NB4 (cell line): Measurements from ENCODE around the gene TBC1D25.

Experiments
- DNase-seq: peaks from one replicate; pipeline ENCODE4 v3.0.0; 2010; ENCODE audit warnings: low read depth
- H3K4me3 ChIP-seq: one replicate; pipeline ENCODE4 v1.5.1; 2011; ENCODE audit warnings: mild to moderate bottlenecking, low read depth, low read length, moderate library complexity
- MAX ChIP-seq: IDR thresholded peaks from 2 replicates; pipeline ENCODE4 v1.6.1; 2011; ENCODE audit warnings: low read depth, low read length
- MYC ChIP-seq: IDR thresholded peaks from 2 replicates; pipeline ENCODE4 v1.6.1; 2011; ENCODE audit warnings: low read depth, low read length
- POLR2A ChIP-seq: IDR thresholded peaks from 2 replicates; pipeline ENCODE4 v1.6.1; 2011; ENCODE audit warnings: mild to moderate bottlenecking; ENCODE audit not compliant: insufficient read length; ENCODE audit errors: extremely low read depth
- TF ChIP-seq, protein P1 (sequence below): IDR thresholded peaks from one replicate; pipeline ENCODE4 v1.5.1; 2012; ENCODE audit warnings: low read depth, low read length

Gene TBC1D25

DNA sequence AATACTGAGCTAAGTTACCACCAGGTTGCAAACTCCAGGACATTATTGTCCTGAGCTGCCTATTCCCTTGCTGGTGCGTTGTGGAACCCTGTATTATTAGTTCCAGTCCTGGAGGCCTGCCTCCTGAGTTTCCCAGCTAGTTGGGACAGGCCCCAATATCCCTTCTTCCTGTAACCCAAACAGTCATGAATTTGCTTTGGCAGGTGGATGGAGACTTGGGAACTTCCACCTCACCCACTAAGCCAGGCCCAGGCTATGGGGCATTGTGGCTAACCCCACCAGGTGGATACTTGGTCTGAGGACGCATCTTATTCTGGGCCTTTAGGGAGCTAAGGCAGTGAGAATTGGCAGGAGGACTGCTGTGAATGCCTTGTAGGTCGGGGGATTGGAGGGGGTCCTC lies 39.7 kb downstream of the TBC1D25 start:
- DNase-seq = no peak
- no peak for TF ChIP-seq MAX
- TF ChIP-seq MYC = no peak
- TF ChIP-seq POLR2A = no peak
- TF ChIP-seq, protein P1, sequence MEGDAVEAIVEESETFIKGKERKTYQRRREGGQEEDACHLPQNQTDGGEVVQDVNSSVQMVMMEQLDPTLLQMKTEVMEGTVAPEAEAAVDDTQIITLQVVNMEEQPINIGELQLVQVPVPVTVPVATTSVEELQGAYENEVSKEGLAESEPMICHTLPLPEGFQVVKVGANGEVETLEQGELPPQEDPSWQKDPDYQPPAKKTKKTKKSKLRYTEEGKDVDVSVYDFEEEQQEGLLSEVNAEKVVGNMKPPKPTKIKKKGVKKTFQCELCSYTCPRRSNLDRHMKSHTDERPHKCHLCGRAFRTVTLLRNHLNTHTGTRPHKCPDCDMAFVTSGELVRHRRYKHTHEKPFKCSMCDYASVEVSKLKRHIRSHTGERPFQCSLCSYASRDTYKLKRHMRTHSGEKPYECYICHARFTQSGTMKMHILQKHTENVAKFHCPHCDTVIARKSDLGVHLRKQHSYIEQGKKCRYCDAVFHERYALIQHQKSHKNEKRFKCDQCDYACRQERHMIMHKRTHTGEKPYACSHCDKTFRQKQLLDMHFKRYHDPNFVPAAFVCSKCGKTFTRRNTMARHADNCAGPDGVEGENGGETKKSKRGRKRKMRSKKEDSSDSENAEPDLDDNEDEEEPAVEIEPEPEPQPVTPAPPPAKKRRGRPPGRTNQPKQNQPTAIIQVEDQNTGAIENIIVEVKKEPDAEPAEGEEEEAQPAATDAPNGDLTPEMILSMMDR = no peak
- no peak overlapping the region for H3K4me3 ChIP-seq

DNA sequence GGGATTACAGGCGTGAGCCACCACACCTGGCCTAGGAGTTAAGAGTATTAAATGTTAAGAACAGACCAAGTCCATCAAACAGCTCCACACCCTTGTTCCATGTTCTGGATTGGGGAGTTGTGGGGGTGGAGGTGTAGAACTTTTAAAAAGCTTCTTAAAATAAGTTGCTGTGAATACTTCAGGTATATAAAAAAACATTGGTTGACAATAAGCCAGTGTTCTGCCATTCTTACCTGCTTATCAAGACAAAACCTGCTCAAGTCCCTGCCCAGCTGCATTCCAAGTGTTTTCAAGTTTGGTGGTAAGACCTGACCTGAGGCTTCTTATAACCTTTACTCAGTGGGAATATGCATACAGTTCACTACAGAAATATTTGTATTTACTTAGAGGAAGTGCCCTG lies 41.1 kb downstream of the TBC1D25 start:
- TF ChIP-seq POLR2A (no peak), MYC (no peak), MAX (no peak)
- TF ChIP-seq, protein P1 = no peak
- no peak for DNase-seq
- H3K4me3 ChIP-seq = no peak overlapping the region

DNA sequence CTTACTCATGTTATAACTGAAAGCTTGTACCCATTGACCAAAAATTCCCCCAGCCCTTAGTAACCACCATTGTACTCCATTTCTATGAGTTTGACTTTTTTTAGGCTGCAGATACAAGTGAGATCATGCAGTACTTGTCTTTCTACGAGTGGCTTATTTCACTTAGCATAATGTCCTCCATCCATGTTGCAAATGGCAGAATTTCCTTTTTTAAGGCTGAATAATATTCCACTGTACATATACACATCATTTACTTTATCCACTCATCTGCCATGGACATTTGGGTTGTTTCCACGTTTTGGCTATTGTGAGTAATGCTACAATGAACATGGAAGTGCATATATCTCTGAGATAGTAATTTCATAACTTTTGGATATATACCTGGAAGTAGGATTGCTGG lies 45.2 kb downstream of the TBC1D25 start:
- TF ChIP-seq, protein P1 = no peak
- no peak for TF ChIP-seq POLR2A
- TF ChIP-seq MYC = no peak
- TF ChIP-seq MAX = no peak
- no peak overlapping the region for H3K4me3 ChIP-seq
- no peak for DNase-seq

- no peak overlapping the region for H3K4me3 ChIP-seq
- DNase-seq = no peak
- TF ChIP-seq MAX (no peak), POLR2A (no peak), MYC (no peak)
- TF ChIP-seq, protein P1 = no peak
Measured at GRCh38 chrX:48589482-48590162, 50.1 kb downstream of the TBC1D25 start.

DNA sequence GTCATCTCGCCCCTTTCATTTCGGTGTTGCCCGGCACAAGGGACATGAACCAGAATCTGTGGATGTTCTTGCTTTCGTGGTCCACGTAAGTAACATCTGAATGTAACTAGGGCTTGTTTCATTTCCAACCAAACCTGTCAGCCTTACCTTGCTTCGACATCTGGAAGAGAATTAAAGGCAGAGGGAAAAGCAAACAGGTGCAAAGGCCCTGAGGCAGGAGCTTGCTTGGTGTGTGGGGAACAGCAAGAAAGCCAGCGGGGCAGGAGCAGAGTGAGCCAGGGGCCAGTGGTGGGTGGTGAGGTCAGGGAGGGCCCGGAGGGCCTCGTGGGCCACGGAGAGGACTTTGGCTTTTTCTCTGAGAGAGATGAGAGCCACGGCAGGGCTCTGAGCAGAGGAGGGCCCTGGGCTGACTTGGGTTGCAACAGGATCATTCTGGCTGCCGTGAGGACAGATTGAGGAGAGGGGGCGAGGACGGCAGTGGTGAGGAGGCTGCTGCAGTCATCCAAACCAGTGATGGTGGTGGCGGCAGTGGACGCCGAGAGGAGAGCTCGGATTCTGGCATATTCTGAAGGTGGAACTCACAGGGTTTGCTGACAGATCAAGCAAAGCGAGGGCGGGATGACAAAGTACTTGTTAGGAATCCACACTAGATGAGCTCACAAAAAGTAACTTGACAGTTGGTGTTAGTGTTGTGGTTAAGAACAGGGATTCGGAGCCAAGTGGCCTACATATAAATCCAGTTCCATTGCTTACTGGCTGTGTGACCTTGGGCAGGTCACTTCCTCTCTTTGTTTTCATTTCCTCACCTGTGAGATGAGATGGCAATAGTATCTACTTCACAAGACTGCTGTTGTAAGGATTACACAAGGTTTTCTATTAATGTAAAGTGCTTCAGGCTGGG lies 50.9 kb downstream of the TBC1D25 start:
- TF ChIP-seq, protein P1 = no peak
- TF ChIP-seq MYC (no peak), MAX (no peak), POLR2A (no peak)
- no peak for DNase-seq
- no peak overlapping the region for H3K4me3 ChIP-seq
